Stimulated activated CD4-positive, alpha-beta T cell treated with anti-CD3 and anti-CD28 coated beads, Interleukin-2, amount 100 ng/mL, for 4 hours (primary cell): ENCODE results near the gene LIMCH1.

Experiments used
- DNase-seq: peaks from one replicate; pipeline ENCODE4 v3.0.0-alpha.2; 2020; ENCODE audit warnings: low read depth

Gene LIMCH1

GRCh38 chr4:41528512-41529205 is 9.3 kb upstream of the LIMCH1 start:
- no peak for DNase-seq

GRCh38 chr4:41530741-41531140 is 7.2 kb upstream of the LIMCH1 start:
- no peak for DNase-seq

- no peak for DNase-seq
Observed at GRCh38 chr4:41532336-41532735, 5.6 kb upstream of the LIMCH1 start.

GRCh38 chr4:41532882-41533281 is 5.1 kb upstream of the LIMCH1 start:
- no peak for DNase-seq

- DNase-seq: no peak
Observed at GRCh38 chr4:41533680-41534079, 4.3 kb upstream of the LIMCH1 start.

GRCh38 chr4:41534404-41534803 is 3.6 kb upstream of the LIMCH1 start:
- no peak for DNase-seq

- DNase-seq: no peak
Observed at GRCh38 chr4:41535911-41536371, 2.0 kb upstream of the LIMCH1 start.

GRCh38 chr4:41537292-41537890 is 566 bp upstream of the LIMCH1 start:
- DNase-seq: no peak

- DNase-seq: no peak
Observed at GRCh38 chr4:41538887-41539498, 1.0 kb downstream of the LIMCH1 start.

GRCh38 chr4:41539711-41540110 is 1.8 kb downstream of the LIMCH1 start:
- no peak for DNase-seq

GRCh38 chr4:41540687-41541086 is 2.7 kb downstream of the LIMCH1 start:
- DNase-seq: no peak

- DNase-seq: no peak
Observed at GRCh38 chr4:41541687-41542094, 3.7 kb downstream of the LIMCH1 start.

- no peak for DNase-seq
Observed at GRCh38 chr4:41542526-41543275, 4.7 kb downstream of the LIMCH1 start.

GRCh38 chr4:41545238-41545637 is 7.3 kb downstream of the LIMCH1 start:
- DNase-seq: no peak

- no peak for DNase-seq
Observed at GRCh38 chr4:41546638-41547037, 8.7 kb downstream of the LIMCH1 start.

GRCh38 chr4:41548305-41548880 is 10.4 kb downstream of the LIMCH1 start:
- DNase-seq: no peak

GRCh38 chr4:41549478-41549877 is 11.5 kb downstream of the LIMCH1 start:
- DNase-seq: no peak

- no peak for DNase-seq
Observed at GRCh38 chr4:41550308-41550707, 12.4 kb downstream of the LIMCH1 start.

- no peak for DNase-seq
Observed at GRCh38 chr4:41551536-41551935, 13.6 kb downstream of the LIMCH1 start.

GRCh38 chr4:41554905-41555304 is 16.9 kb downstream of the LIMCH1 start:
- DNase-seq: no peak

GRCh38 chr4:41556526-41556925 is 18.6 kb downstream of the LIMCH1 start:
- DNase-seq: no peak

GRCh38 chr4:41559940-41560516 is 22.1 kb downstream of the LIMCH1 start:
- no peak for DNase-seq
